Nephron (organoid): ENCODE results near the gene CHAF1B.

Experiments
- H3K27ac Mint-ChIP-seq, 3 experiments: 2 replicates each; pipeline ENCODE4 v1.8.0; 2020; ENCODE audit warnings: mixed read lengths in 3 of 3, mild to moderate bottlenecking in 2 of 3, moderate library complexity in 1 of 3
- H3K27me3 Mint-ChIP-seq: 2 replicates; pipeline ENCODE4 v1.8.0; 2021; ENCODE audit warnings: low read depth, mild to moderate bottlenecking, moderate library complexity, mixed read lengths
- H3K36me3 Mint-ChIP-seq: 2 replicates; pipeline ENCODE4 v1.8.0; 2020; ENCODE audit warnings: low read depth, mixed read lengths
- H3K4me1 Mint-ChIP-seq: 2 replicates; pipeline ENCODE4 v1.8.0; 2020; ENCODE audit warnings: mixed read lengths
- H3K4me3 Mint-ChIP-seq, 3 experiments: 2 replicates each; pipeline ENCODE4 v1.8.0; 2020; ENCODE audit warnings: mild to moderate bottlenecking in 3 of 3, mixed read lengths in 3 of 3, moderate library complexity in 2 of 3
- H3K9me3 Mint-ChIP-seq: 2 replicates; pipeline ENCODE4 v1.8.0; 2020; ENCODE audit warnings: mixed read lengths
- CTCF ChIP-seq, 3 experiments: fragments of 200-600 bp; sonication (generic); IDR thresholded peaks; one replicate each; pipeline ENCODE4 v1.5.0; 2021; ENCODE audit warnings: antibody characterized with exemption in 3 of 3; ENCODE audit not compliant: unreplicated experiment in 3 of 3

Gene CHAF1B

GRCh38 chr21:36446301-36446700 lies 61.1 kb downstream of the CHAF1B start:
- Mint-ChIP-seq H3K27me3 (peaks cover 6% of the 10 kb centered on the region), H3K4me1 (no peaks in the 10 kb centered on the region), H3K9me3 (no peaks in the 10 kb centered on the region), H3K36me3 (no peaks in the 10 kb centered on the region), H3K4me3 (no peak overlapping the region), H3K27ac (no peak overlapping the region)
- TF ChIP-seq CTCF (IDR thresholded peaks at IDR 0.05; ENCODE audit: unreplicated experiment in 3 of 3): no peak

- Mint-ChIP-seq H3K27ac (no peak overlapping the region), H3K4me1 (peaks cover 21% of the 10 kb centered on the region), H3K4me3 (no peak overlapping the region), H3K9me3 (no peaks in the 10 kb centered on the region), H3K36me3 (no peaks in the 10 kb centered on the region), H3K27me3 (peaks cover 8% of the 10 kb centered on the region)
- no peak for TF ChIP-seq CTCF (IDR thresholded peaks at IDR 0.05; ENCODE audit: unreplicated experiment in 3 of 3)
Observed at GRCh38 chr21:36450511-36450910, 65.3 kb downstream of the CHAF1B start.

GRCh38 chr21:36451506-36451905 lies 66.3 kb downstream of the CHAF1B start:
- Mint-ChIP-seq H3K36me3 (no peaks in the 10 kb centered on the region), H3K27me3 (peaks cover 13% of the 10 kb centered on the region), H3K9me3 (no peaks in the 10 kb centered on the region), H3K4me3 (no peak overlapping the region), H3K27ac (no peak overlapping the region), H3K4me1 (peaks cover 25% of the 10 kb centered on the region)
- no peak for TF ChIP-seq CTCF (IDR thresholded peaks at IDR 0.05; ENCODE audit: unreplicated experiment in 3 of 3)

- TF ChIP-seq CTCF (IDR thresholded peaks at IDR 0.05; ENCODE audit: unreplicated experiment in 3 of 3): no peak
- Mint-ChIP-seq H3K4me3 (no peak overlapping the region), H3K36me3 (no peaks in the 10 kb centered on the region), H3K9me3 (no peaks in the 10 kb centered on the region), H3K4me1 (peaks cover 25% of the 10 kb centered on the region), H3K27ac (no peak overlapping the region), H3K27me3 (peaks cover 10% of the 10 kb centered on the region)
Observed at GRCh38 chr21:36452281-36452825, 67.2 kb downstream of the CHAF1B start.

GRCh38 chr21:36454093-36454531 lies 68.9 kb downstream of the CHAF1B start:
- TF ChIP-seq CTCF (IDR thresholded peaks at IDR 0.05; ENCODE audit: unreplicated experiment in 3 of 3): no peak
- no peaks in the 10 kb centered on the region for H3K9me3 Mint-ChIP-seq
- peaks cover 10% of the 10 kb centered on the region for H3K27me3 Mint-ChIP-seq
- H3K4me1 Mint-ChIP-seq: peaks cover 25% of the 10 kb centered on the region
- no peaks in the 10 kb centered on the region for H3K36me3 Mint-ChIP-seq
- no peak overlapping the region for H3K4me3 Mint-ChIP-seq
- H3K27ac Mint-ChIP-seq: peak overlapping the region; percentile 64 to 87 (median 66)

- peaks cover 25% of the 10 kb centered on the region for H3K4me1 Mint-ChIP-seq
- H3K27me3 Mint-ChIP-seq: peaks cover 10% of the 10 kb centered on the region
- H3K4me3 Mint-ChIP-seq: no peak overlapping the region
- no peaks in the 10 kb centered on the region for H3K9me3 Mint-ChIP-seq
- peak overlapping the region; percentile 64 to 87 (median 66) for H3K27ac Mint-ChIP-seq
- no peaks in the 10 kb centered on the region for H3K36me3 Mint-ChIP-seq
- no peak for TF ChIP-seq CTCF (IDR thresholded peaks at IDR 0.05; ENCODE audit: unreplicated experiment in 3 of 3)
Observed at GRCh38 chr21:36454706-36455105, 69.5 kb downstream of the CHAF1B start.
